Smooth muscle cell (in vitro differentiated cells): Measurements from ENCODE around the gene DENND1A. TPM values are rescaled to one million over a fixed set of nuclear protein-coding genes. Genes with fewer than 3 reads are reported as not detected.

Experiments used
- DNase-seq: peaks from one replicate; lab custom pipeline; 2025; ENCODE audit not compliant: unreplicated experiment; lab: John Stamatoyannopoulos, UW
- H2AFZ ChIP-seq: fragments of 200-600 bp; sonication (generic); 2 replicates; pipeline ENCODE4 v1.6.0; 2016; ENCODE audit warnings: antibody characterized with exemption, low read depth, mild to moderate bottlenecking
- H3F3A ChIP-seq: fragments of 200-600 bp; sonication (generic); 2 replicates; pipeline ENCODE4 v1.6.0; 2017; ENCODE audit warnings: antibody characterized with exemption, low read depth
- H3K27ac ChIP-seq: fragments of 200-600 bp; sonication (generic); 2 replicates; pipeline ENCODE4 v1.5.1; 2016; ENCODE audit warnings: low read depth, mild to moderate bottlenecking
- H3K27me3 ChIP-seq: fragments of 200-600 bp; sonication (generic); 2 replicates; pipeline ENCODE4 v1.6.1; 2016; ENCODE audit warnings: low read depth, mild to moderate bottlenecking
- H3K36me3 ChIP-seq: fragments of 200-600 bp; sonication (generic); 2 replicates; pipeline ENCODE4 v1.5.1; 2016; ENCODE audit warnings: low read depth
- H3K4me1 ChIP-seq: fragments of 200-600 bp; sonication (generic); 2 replicates; pipeline ENCODE4 v1.5.1; 2016; ENCODE audit warnings: low read depth
- H3K4me2 ChIP-seq: fragments of 200-600 bp; sonication (generic); 2 replicates; pipeline ENCODE4 v1.6.0; 2016; ENCODE audit warnings: mild to moderate bottlenecking
- H3K4me3 ChIP-seq: fragments of 200-600 bp; sonication (generic); 2 replicates; pipeline ENCODE4 v1.5.1; 2016; ENCODE audit warnings: mild to moderate bottlenecking
- H3K79me2 ChIP-seq: fragments of 200-600 bp; sonication (generic); 2 replicates; pipeline ENCODE4 v1.6.0; 2016; ENCODE audit warnings: low read depth, mild to moderate bottlenecking
- H3K9ac ChIP-seq: fragments of 200-600 bp; sonication (generic); 2 replicates; pipeline ENCODE4 v1.6.0; 2016; ENCODE audit warnings: low read depth
- H3K9me3 ChIP-seq: fragments of 200-600 bp; sonication (generic); replicated peaks from 2 replicates; pipeline ENCODE4 v1.5.1; 2016; ENCODE audit warnings: low read depth
- H4K20me1 ChIP-seq: fragments of 200-600 bp; sonication (generic); 2 replicates; pipeline ENCODE4 v1.6.0; 2016; ENCODE audit warnings: low read depth
- CTCF ChIP-seq: fragments of 200-600 bp; sonication (generic); IDR thresholded peaks from 2 replicates; pipeline ENCODE4 v1.5.1; 2017; ENCODE audit warnings: borderline replicate concordance, mild to moderate bottlenecking, antibody characterized with exemption; ENCODE audit not compliant: insufficient read depth, poor library complexity, severe bottlenecking
- WGBS: methylation state at CpG from one replicate; pipeline ENCODE4 v1.1.7; 2016; ENCODE audit warnings: low lambda C conversion rate; 5-methylcytosine and 5-hydroxymethylcytosine counted together
- polyA plus RNA-seq: library from polyadenylated mRNA; unstranded; fragments of >200 nt; fragmentation: Nextera tagmentation; extraction: Ambion mirVana; gene quantifications from 2 replicates; pipeline ENCODE4 v1.2.1, GENCODE V29; 2016
- total RNA-seq: library from RNA; depleted of rRNA; stranded (reverse); fragments of >200 nt; gene quantifications from 2 replicates; pipeline ENCODE4 v1.2.3, GENCODE V29; 2014

Gene DENND1A
- total and polyA plus RNA-seq, 2 experiments from 2014 or later: 8.1 to 20.2 TPM

GRCh38 chr9:123375469-123376132 lies 554.3 kb downstream of the DENND1A start:
- DNase-seq: peak; percentile 33
- no peak overlapping the region for H2AFZ ChIP-seq
- peaks cover 25% of the 10 kb centered on the region for H3K4me1 ChIP-seq
- peak overlapping the region; percentile 68 for H3K4me2 ChIP-seq
- H3K9me3 ChIP-seq: no peaks in the 10 kb centered on the region
- H3K36me3 ChIP-seq: no peaks in the 10 kb centered on the region
- no peak for TF ChIP-seq CTCF
- H3K27me3 ChIP-seq: no peaks in the 10 kb centered on the region
- no peaks in the 10 kb centered on the region for H4K20me1 ChIP-seq
- peaks cover 13% of the 10 kb centered on the region for H3F3A ChIP-seq
- H3K4me3 ChIP-seq: no peak overlapping the region
- WGBS: 8% methylated on average over 14 of the region's 14 CpGs
- peak overlapping the region; percentile 75 for H3K27ac ChIP-seq
- no peak overlapping the region for H3K9ac ChIP-seq
- no peaks in the 10 kb centered on the region for H3K79me2 ChIP-seq

- TF ChIP-seq CTCF: no peak
- Histone ChIP-seq H3K36me3 (no peaks in the 10 kb centered on the region), H3K9ac (no peak overlapping the region), H3K4me1 (peaks cover 25% of the 10 kb centered on the region), H3K27me3 (no peaks in the 10 kb centered on the region), H3K27ac (no peak overlapping the region), H3K79me2 (no peaks in the 10 kb centered on the region), H2AFZ (no peak overlapping the region), H3K4me2 (peak overlapping the region; percentile 68), H3K4me3 (no peak overlapping the region), H3F3A (peaks cover 13% of the 10 kb centered on the region), H4K20me1 (no peaks in the 10 kb centered on the region), H3K9me3 (no peaks in the 10 kb centered on the region)
- DNase-seq: no peak
- 3% methylated on average over 8 of the region's 10 CpGs for WGBS
Measured at GRCh38 chr9:123373946-123374345, 556.0 kb downstream of the DENND1A start.

- Histone ChIP-seq H3F3A (peaks cover 13% of the 10 kb centered on the region), H3K9me3 (no peaks in the 10 kb centered on the region), H4K20me1 (no peaks in the 10 kb centered on the region), H3K9ac (no peak overlapping the region), H3K36me3 (no peaks in the 10 kb centered on the region), H3K4me3 (no peak overlapping the region), H2AFZ (no peak overlapping the region), H3K79me2 (no peaks in the 10 kb centered on the region), H3K4me2 (peak overlapping the region; percentile 68), H3K27me3 (no peaks in the 10 kb centered on the region), H3K27ac (no peak overlapping the region), H3K4me1 (peaks cover 25% of the 10 kb centered on the region)
- 40% methylated on average over 58 of the region's 60 CpGs for WGBS
- DNase-seq: no peak
- no peak for TF ChIP-seq CTCF
Measured at GRCh38 chr9:123373447-123373923, 556.4 kb downstream of the DENND1A start.

- Histone ChIP-seq H3K36me3 (no peaks in the 10 kb centered on the region), H3K27ac (no peak overlapping the region), H3K9ac (no peak overlapping the region), H3K4me1 (peaks cover 25% of the 10 kb centered on the region), H3K79me2 (no peaks in the 10 kb centered on the region), H3K9me3 (no peaks in the 10 kb centered on the region), H3F3A (peaks cover 10% of the 10 kb centered on the region), H3K4me3 (no peak overlapping the region), H2AFZ (no peak overlapping the region), H4K20me1 (no peaks in the 10 kb centered on the region), H3K4me2 (no peak overlapping the region), H3K27me3 (no peaks in the 10 kb centered on the region)
- TF ChIP-seq CTCF: no peak
- DNase-seq: no peak
- WGBS: 65% methylated on average over 44 of the region's 58 CpGs
Measured at GRCh38 chr9:123372766-123373446, 557.0 kb downstream of the DENND1A start.
